Right atrium auricular region (tissue), 2 donors: Measurements from ENCODE around the gene GALNT18. TPM values are rescaled to one million over a fixed set of nuclear protein-coding genes. Genes with fewer than 3 reads are reported as not detected.

Source experiments
- DNase-seq: peaks from one replicate; pipeline ENCODE4 v3.0.0-alpha.2; 2019; ENCODE audit warnings: low spot score
- H3K27ac ChIP-seq, 2 donors: fragments of 200-600 bp; sonication (generic); 1 replicate in 1 of 2; 2 replicates in 1 of 2; pipeline ENCODE4 v1.5.1; 2016 to 2019
- H3K27me3 ChIP-seq, 2 donors: fragments of 200-600 bp; sonication (generic); one replicate each; pipeline versions ENCODE4 v1.5.1 to v1.6.0; 2017 to 2019
- H3K36me3 ChIP-seq: fragments of 200-600 bp; sonication (generic); one replicate; pipeline ENCODE4 v1.5.1; 2016
- H3K4me1 ChIP-seq, 2 donors: fragments of 200-600 bp; sonication (generic); one replicate each; pipeline versions ENCODE4 v1.5.1 to v1.6.0; 2017 to 2019
- H3K4me3 ChIP-seq, 2 donors: fragments of 200-600 bp; sonication (generic); 1 replicate in 1 of 2; 2 replicates in 1 of 2; pipeline ENCODE4 v1.5.1; 2017 to 2019; ENCODE audit warnings: mild to moderate bottlenecking in 1 of 2, moderate library complexity in 1 of 2
- H3K9me3 ChIP-seq, 2 donors: fragments of 200-600 bp; sonication (generic); one replicate each; pipeline ENCODE4 v1.5.1; 2019
- total RNA-seq, 2 donors: library from RNA; depleted of rRNA; stranded (reverse); fragments of >200 nt; gene quantifications; one replicate each; pipeline ENCODE4 v1.1.0, GENCODE V29; 2016
- TF ChIP-seq, protein P1 (sequence below), 2 donors: fragments of 200-600 bp; sonication (generic); IDR thresholded peaks; one replicate each; pipeline ENCODE4 v1.5.1; 2019; ENCODE audit warnings: antibody characterized with exemption in 2 of 2

Gene GALNT18
- total RNA-seq, 2 donors from 2014 or later: 22.2 to 26.8 TPM

DNA sequence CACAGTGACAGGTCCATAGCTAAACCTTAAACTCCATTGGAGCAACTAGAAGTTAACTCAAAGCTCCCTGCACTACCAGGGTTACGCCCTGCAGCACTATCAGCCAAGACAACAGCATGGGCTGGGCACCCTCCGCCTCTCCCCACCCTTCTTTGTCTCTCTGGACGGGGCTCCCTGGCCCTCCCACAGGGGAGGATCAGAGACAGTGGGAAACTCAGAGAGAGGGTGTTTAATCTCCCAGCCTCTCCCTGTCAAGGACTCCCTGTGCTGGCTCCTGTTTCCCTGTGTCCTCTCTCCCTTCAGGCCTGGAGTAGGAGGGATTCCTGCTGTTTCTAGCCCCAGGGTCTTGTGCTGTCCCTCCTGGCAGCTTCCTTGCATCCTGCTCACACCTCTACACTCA is 211.9 kb downstream of the GALNT18 start:
- H3K9me3 ChIP-seq: no peaks in the 10 kb centered on the region
- H3K27me3 ChIP-seq: no peaks in the 10 kb centered on the region
- no peak overlapping the region for H3K4me3 ChIP-seq
- H3K4me1 ChIP-seq: peaks cover 0 to 52% of the 10 kb centered on the region in 2 donors
- TF ChIP-seq, protein P1, sequence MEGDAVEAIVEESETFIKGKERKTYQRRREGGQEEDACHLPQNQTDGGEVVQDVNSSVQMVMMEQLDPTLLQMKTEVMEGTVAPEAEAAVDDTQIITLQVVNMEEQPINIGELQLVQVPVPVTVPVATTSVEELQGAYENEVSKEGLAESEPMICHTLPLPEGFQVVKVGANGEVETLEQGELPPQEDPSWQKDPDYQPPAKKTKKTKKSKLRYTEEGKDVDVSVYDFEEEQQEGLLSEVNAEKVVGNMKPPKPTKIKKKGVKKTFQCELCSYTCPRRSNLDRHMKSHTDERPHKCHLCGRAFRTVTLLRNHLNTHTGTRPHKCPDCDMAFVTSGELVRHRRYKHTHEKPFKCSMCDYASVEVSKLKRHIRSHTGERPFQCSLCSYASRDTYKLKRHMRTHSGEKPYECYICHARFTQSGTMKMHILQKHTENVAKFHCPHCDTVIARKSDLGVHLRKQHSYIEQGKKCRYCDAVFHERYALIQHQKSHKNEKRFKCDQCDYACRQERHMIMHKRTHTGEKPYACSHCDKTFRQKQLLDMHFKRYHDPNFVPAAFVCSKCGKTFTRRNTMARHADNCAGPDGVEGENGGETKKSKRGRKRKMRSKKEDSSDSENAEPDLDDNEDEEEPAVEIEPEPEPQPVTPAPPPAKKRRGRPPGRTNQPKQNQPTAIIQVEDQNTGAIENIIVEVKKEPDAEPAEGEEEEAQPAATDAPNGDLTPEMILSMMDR (IDR thresholded peaks at IDR 0.05): no peak
- H3K27ac ChIP-seq: peak overlapping the region; percentile 53 to 56
- no peaks in the 10 kb centered on the region for H3K36me3 ChIP-seq
- DNase-seq: no peak

DNA sequence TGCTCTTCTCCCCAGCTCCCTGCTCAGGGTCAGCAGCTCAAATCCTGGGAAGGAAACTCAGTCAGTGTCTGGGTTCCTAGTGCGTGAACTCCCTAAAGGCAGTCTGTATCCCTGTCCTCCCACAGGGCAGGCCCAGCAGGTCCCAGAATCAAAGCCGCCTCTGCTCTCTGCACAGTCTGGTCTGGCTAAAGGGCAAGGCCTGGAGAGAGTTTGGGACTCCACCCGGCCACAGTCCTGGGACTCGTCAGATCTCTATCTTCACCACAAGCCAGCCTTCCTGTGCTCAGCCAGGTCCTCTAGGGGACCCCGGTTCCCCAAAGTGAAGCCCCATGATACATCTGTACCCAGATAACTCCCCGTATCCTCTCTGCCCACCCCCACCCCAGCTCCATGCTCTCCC is 212.6 kb downstream of the GALNT18 start:
- TF ChIP-seq, protein P1 (IDR thresholded peaks at IDR 0.05): no peak
- DNase-seq: no peak
- no peaks in the 10 kb centered on the region for H3K36me3 ChIP-seq
- no peaks in the 10 kb centered on the region for H3K27me3 ChIP-seq
- no peaks in the 10 kb centered on the region for H3K9me3 ChIP-seq
- peak overlapping the region; percentile 53 to 56 for H3K27ac ChIP-seq
- peaks cover 0 to 58% of the 10 kb centered on the region in 2 donors for H3K4me1 ChIP-seq
- no peak overlapping the region for H3K4me3 ChIP-seq

DNA sequence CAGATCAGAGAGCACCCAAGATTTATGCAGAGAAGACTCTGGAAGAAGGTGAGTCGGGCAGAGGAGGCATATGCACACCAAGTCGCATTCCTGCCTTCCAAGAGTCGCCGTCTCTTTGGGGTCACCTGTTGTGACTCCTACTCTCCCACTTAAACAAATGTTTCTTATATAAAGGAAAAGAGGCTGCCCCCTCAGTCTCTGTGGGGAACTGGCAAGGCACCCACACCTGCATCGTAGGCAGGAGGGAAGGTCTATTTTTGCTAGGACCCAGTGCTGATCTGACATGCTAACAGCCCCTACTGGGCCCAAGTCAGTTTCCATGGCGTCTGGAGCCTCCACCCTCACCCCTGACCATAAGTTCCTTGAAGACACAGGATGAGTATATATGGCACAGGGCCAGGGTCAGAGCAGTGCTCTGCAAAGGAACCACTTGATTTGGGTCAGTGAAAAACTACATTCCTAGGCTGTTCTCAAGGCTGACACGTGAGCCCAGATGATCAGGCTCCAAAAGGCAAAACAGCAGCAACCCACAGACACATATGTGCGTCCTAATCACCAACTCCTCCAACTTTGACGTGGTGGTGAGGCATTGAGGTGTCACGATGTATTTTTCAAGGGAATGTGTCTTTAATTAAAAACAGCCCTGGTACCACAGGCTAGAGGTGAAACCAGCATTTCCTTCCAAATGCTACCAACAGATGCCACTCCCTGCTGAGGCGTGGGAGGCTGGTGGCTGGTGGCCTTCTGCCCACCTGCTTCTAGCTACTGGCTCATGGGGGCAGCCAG is 213.2 kb downstream of the GALNT18 start:
- Histone ChIP-seq H3K4me3 (no peak overlapping the region), H3K27ac (peak overlapping the region; percentile 56 to 79), H3K36me3 (no peaks in the 10 kb centered on the region), H3K9me3 (no peaks in the 10 kb centered on the region), H3K27me3 (no peaks in the 10 kb centered on the region), H3K4me1 (peaks cover 0 to 64% of the 10 kb centered on the region in 2 donors)
- TF ChIP-seq, protein P1 (IDR thresholded peaks at IDR 0.05): no peak
- DNase-seq: no peak

DNA sequence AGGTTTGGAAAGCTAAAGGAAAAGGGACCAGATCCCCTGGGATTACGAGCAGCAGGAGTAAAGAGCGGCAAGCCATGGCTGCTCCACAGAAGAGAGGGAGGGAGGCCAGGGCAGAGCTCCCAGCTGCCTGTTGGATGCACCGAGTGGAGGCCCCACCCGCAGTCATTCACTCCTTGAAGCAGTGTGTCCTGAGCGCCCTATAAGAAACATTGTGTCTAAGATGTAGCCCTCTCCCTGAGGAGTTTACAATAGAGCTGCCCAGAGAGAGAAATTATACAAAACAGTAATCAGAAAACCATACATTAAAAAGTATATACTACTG is 214.1 kb downstream of the GALNT18 start:
- peaks cover 0 to 70% of the 10 kb centered on the region in 2 donors for H3K4me1 ChIP-seq
- TF ChIP-seq, protein P1 (IDR thresholded peaks at IDR 0.05): no peak
- H3K36me3 ChIP-seq: no peaks in the 10 kb centered on the region
- H3K27ac ChIP-seq: peak overlapping the region; percentile 79 to 83
- H3K27me3 ChIP-seq: no peaks in the 10 kb centered on the region
- DNase-seq: no peak
- H3K4me3 ChIP-seq: no peak overlapping the region
- no peaks in the 10 kb centered on the region for H3K9me3 ChIP-seq

- Histone ChIP-seq H3K9me3 (no peaks in the 10 kb centered on the region), H3K27ac (peak overlapping the region; percentile 79 to 83), H3K36me3 (no peaks in the 10 kb centered on the region), H3K27me3 (no peaks in the 10 kb centered on the region), H3K4me1 (peaks cover 0 to 70% of the 10 kb centered on the region in 2 donors), H3K4me3 (no peak overlapping the region)
- DNase-seq: peak; percentile 64
- TF ChIP-seq, protein P1 (IDR thresholded peaks at IDR 0.05): peak in 1 of 2 donors; percentile 63
Observed at GRCh38 chr11:11407065-11407762, 214.6 kb downstream of the GALNT18 start.
